Measurements from ENCODE around the gene KRT78. TPM values are rescaled to one million over a fixed set of nuclear protein-coding genes. Genes with fewer than 3 reads are reported as not detected.

KRT78 gene
- total RNA-seq, 2 experiments from 2014 or later, result not detected

DNA sequence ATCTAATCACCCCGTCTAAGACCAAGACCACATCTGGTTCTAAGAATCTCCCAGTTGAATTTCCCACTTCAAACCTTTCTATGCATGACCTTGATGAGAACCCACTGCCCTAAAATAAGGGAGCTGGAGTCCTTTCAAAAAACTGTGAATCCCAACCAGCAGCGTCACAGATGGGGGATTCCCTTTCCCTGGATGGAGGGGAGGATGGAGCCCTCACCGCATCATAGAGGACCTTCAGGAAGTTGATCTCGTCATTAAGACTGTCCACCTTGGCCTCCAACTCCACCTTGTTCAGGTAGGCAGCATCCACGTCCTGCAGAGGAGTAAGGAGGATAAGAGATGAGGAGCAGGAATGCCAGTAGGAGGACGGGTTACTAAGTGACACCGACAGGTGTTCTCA is 39.6 kb downstream of the KRT78 start:
- CTCF ChIA-PET, result no interaction called here
- Histone ChIP-seq H3K36me3 (ENCODE audit: insufficient read depth, low read length) (no peaks in the 10 kb centered on the region), H3K9me3 (ENCODE audit: control insufficient read depth in 1 of 2, insufficient read depth in 1 of 2, low read length in 2 of 2) (no peaks in the 10 kb centered on the region), H3K4me3 (ENCODE audit: low read length) (no peak overlapping the region), H3K27me3 (ENCODE audit: control insufficient read depth in 1 of 2, insufficient read depth in 2 of 2, low read length in 2 of 2) (no peaks in the 10 kb centered on the region), H3K27ac (ENCODE audit: low read depth in 1 of 2, low read length in 2 of 2) (no peak overlapping the region), H3K4me1 (ENCODE audit: insufficient read depth, low read length) (no peaks in the 10 kb centered on the region)
- H3K27ac Mint-ChIP-seq, result no peak overlapping the region
- TF ChIP-seq, protein P1, sequence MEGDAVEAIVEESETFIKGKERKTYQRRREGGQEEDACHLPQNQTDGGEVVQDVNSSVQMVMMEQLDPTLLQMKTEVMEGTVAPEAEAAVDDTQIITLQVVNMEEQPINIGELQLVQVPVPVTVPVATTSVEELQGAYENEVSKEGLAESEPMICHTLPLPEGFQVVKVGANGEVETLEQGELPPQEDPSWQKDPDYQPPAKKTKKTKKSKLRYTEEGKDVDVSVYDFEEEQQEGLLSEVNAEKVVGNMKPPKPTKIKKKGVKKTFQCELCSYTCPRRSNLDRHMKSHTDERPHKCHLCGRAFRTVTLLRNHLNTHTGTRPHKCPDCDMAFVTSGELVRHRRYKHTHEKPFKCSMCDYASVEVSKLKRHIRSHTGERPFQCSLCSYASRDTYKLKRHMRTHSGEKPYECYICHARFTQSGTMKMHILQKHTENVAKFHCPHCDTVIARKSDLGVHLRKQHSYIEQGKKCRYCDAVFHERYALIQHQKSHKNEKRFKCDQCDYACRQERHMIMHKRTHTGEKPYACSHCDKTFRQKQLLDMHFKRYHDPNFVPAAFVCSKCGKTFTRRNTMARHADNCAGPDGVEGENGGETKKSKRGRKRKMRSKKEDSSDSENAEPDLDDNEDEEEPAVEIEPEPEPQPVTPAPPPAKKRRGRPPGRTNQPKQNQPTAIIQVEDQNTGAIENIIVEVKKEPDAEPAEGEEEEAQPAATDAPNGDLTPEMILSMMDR (IDR thresholded peaks at IDR 0.05), result no peak
- no peaks in the 10 kb centered on the region for H3K4me1 Mint-ChIP-seq (ENCODE audit: low read depth)
- POLR2A ChIA-PET, result no interaction called here
- DNase-seq (no peak), ATAC-seq (ENCODE audit: poor library complexity) (no peak)
- H3K4me3 Mint-ChIP-seq, result no peak overlapping the region
- H3K27me3 Mint-ChIP-seq, result no peaks in the 10 kb centered on the region
- H3K36me3 Mint-ChIP-seq (ENCODE audit: low read depth), result no peaks in the 10 kb centered on the region
- intact Hi-C loops (cut with DNase I, micrococcal nuclease), result no loop called here
- H3K9me3 Mint-ChIP-seq, result no peaks in the 10 kb centered on the region

DNA sequence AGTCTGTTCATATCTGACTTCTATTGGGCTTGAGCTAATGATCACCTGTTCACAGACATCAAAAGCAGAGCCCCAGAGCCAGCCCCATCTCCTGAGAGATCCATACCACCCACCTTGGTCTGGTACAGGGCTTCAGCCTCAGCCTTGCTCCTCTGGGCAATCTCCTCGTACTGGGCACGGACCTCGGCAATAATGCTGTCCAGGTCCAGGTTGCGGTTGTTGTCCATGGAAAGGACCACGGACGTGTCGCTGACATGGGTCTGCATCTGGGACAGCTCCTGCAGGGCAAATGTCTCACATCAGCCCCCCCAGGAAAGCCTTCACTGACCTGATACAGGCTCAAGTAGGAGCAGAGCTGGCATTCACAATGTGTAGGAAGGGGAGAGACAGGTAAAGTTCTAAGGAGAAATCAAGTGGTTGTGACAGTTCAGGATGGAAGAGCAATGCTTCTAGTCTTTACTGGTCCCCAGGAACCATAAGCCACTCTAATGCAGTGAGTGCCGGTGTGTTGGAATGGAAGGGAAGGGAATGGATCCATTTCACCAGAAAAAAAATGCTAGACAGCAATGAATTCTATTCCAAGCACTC is 40.1 kb downstream of the KRT78 start:
- TF ChIP-seq, protein P1 (IDR thresholded peaks at IDR 0.05), result no peak
- no peak overlapping the region for H3K27ac Mint-ChIP-seq

GRCh38 chr12:52807544-52808470 is 41.0 kb downstream of the KRT78 start:
- no peaks in the 10 kb centered on the region for H3K36me3 ChIP-seq (ENCODE audit: insufficient read depth, low read length)
- no peak overlapping the region for H3K27ac ChIP-seq (ENCODE audit: low read depth in 1 of 2, low read length in 2 of 2)
- intact Hi-C loops (cut with DNase I, micrococcal nuclease), result no loop called here
- H3K27me3 ChIP-seq (ENCODE audit: control insufficient read depth in 1 of 2, insufficient read depth in 2 of 2, low read length in 2 of 2), result no peaks in the 10 kb centered on the region
- no peaks in the 10 kb centered on the region for H3K9me3 ChIP-seq (ENCODE audit: control insufficient read depth in 1 of 2, insufficient read depth in 1 of 2, low read length in 2 of 2)
- no peaks in the 10 kb centered on the region for H3K27me3 Mint-ChIP-seq
- ATAC-seq (ENCODE audit: poor library complexity) (no peak), DNase-seq (no peak)
- ChIA-PET POLR2A (interaction anchor here (1.2 kb wide), 1 partner anchor 10 kb away, joined by 4 read pairs; no protein-coding TSS in a partner anchor), CTCF (no interaction called here)
- TF ChIP-seq, protein P1 (IDR thresholded peaks at IDR 0.05), result no peak
- H3K4me1 Mint-ChIP-seq (ENCODE audit: low read depth), result no peaks in the 10 kb centered on the region
- H3K4me1 ChIP-seq (ENCODE audit: insufficient read depth, low read length), result no peaks in the 10 kb centered on the region
- no peaks in the 10 kb centered on the region for H3K9me3 Mint-ChIP-seq
- no peaks in the 10 kb centered on the region for H3K36me3 Mint-ChIP-seq (ENCODE audit: low read depth)
- no peak overlapping the region for H3K4me3 ChIP-seq (ENCODE audit: low read length)
- no peak overlapping the region for H3K4me3 Mint-ChIP-seq
- no peak overlapping the region for H3K27ac Mint-ChIP-seq

More for the DNA sequence above, 40.1 kb downstream of the KRT78 start:
- DNase-seq, result no peak
- intact Hi-C loops (cut with DNase I, micrococcal nuclease), result no loop called here
- H3K9me3 ChIP-seq (ENCODE audit: control insufficient read depth in 1 of 2, insufficient read depth in 1 of 2, low read length in 2 of 2), result no peaks in the 10 kb centered on the region
- ATAC-seq (ENCODE audit: poor library complexity), result no peak
- Mint-ChIP-seq H3K27me3 (no peaks in the 10 kb centered on the region), H3K4me3 (no peak overlapping the region), H3K36me3 (ENCODE audit: low read depth) (no peaks in the 10 kb centered on the region), H3K4me1 (ENCODE audit: low read depth) (no peaks in the 10 kb centered on the region), H3K9me3 (no peaks in the 10 kb centered on the region)
- no peaks in the 10 kb centered on the region for H3K27me3 ChIP-seq (ENCODE audit: control insufficient read depth in 1 of 2, insufficient read depth in 2 of 2, low read length in 2 of 2)
- H3K4me3 ChIP-seq (ENCODE audit: low read length), result no peak overlapping the region
- POLR2A ChIA-PET, result interaction anchor here (1.2 kb wide), 1 partner anchor 9 kb away, joined by 4 read pairs; no protein-coding TSS in a partner anchor
- CTCF ChIA-PET, result no interaction called here
- no peaks in the 10 kb centered on the region for H3K36me3 ChIP-seq (ENCODE audit: insufficient read depth, low read length)
- no peaks in the 10 kb centered on the region for H3K4me1 ChIP-seq (ENCODE audit: insufficient read depth, low read length)
- H3K27ac ChIP-seq (ENCODE audit: low read depth in 1 of 2, low read length in 2 of 2), result no peak overlapping the region

Data from CD4-positive, alpha-beta T cell (primary cell).